H7 (cell line): Measurements from ENCODE around the gene FLACC1. TPM values are rescaled to one million over a fixed set of nuclear protein-coding genes. Genes with fewer than 3 reads are reported as not detected.
"Not testable (repeated sequence)": the region's sequence is repeated elsewhere in the genome, so short reads cannot be mapped to it uniquely, and the experiment has no call there.

Experiments used
- DNase-seq: peaks from one replicate; pipeline ENCODE4 v3.0.0; 2012
- H3K27me3 ChIP-seq: 2 replicates; pipeline ENCODE4 v1.6.0; 2011; ENCODE audit warnings: mild to moderate bottlenecking, low read length; ENCODE audit not compliant: control insufficient read depth, insufficient read depth
- H3K36me3 ChIP-seq: replicated peaks from 2 replicates; pipeline ENCODE4 v1.5.1; 2011; ENCODE audit warnings: low read length; ENCODE audit not compliant: control insufficient read depth, insufficient read depth
- H3K4me3 ChIP-seq: 2 replicates; pipeline ENCODE4 v1.5.1; 2011; ENCODE audit warnings: low read depth, mild to moderate bottlenecking, control low read depth, low read length, moderate library complexity; ENCODE audit not compliant: insufficient read depth
- total RNA-seq: library from RNA; depleted of rRNA; stranded (reverse); fragments of >200 nt; shearing (Covaris generic); gene quantifications from 2 replicates; pipeline ENCODE4 v1.2.3, GENCODE V29; 2014; rRNA removed

FLACC1 gene
- total RNA-seq = not detected in 2 replicates

- no peaks in the 10 kb centered on the region for H3K27me3 ChIP-seq
Measured at GRCh38 chr2:201357221-201357620, at the start of gene FLACC1. FLACC1 (minus strand) TSS chr2:201357345; CDS start chr2:201351404, 5,941 bp downstream.

GRCh38 chr2:201406077-201406662 lies 49.0 kb upstream of the FLACC1 start:
- H3K36me3 ChIP-seq = no peaks in the 10 kb centered on the region
- no peak for DNase-seq
- no peaks in the 10 kb centered on the region for H3K27me3 ChIP-seq
- H3K4me3 ChIP-seq = no peak overlapping the region

More at GRCh38 chr2:201357221-201357620, at the start of gene FLACC1:
- peak; percentile 78 for DNase-seq
- Histone ChIP-seq H3K36me3 (no peaks in the 10 kb centered on the region), H3K4me3 (no peak within 1 kb of the TSS)

- no peak for DNase-seq
- Histone ChIP-seq H3K4me3 (no peak overlapping the region), H3K36me3 (no peaks in the 10 kb centered on the region), H3K27me3 (no peaks in the 10 kb centered on the region)
Measured at GRCh38 chr2:201404699-201405280, 47.6 kb upstream of the FLACC1 start.

- no peaks in the 10 kb centered on the region for H3K27me3 ChIP-seq
- H3K4me3 ChIP-seq = no peak overlapping the region
- no peak for DNase-seq
- H3K36me3 ChIP-seq = no peaks in the 10 kb centered on the region
Measured at GRCh38 chr2:201403880-201404279, 46.7 kb upstream of the FLACC1 start.

- no peaks in the 10 kb centered on the region for H3K27me3 ChIP-seq
- H3K4me3 ChIP-seq = no peak overlapping the region
- no peaks in the 10 kb centered on the region for H3K36me3 ChIP-seq
- no peak for DNase-seq
Measured at GRCh38 chr2:201402651-201403562, 45.8 kb upstream of the FLACC1 start.

GRCh38 chr2:201401815-201402214 lies 44.7 kb upstream of the FLACC1 start:
- no peak overlapping the region for H3K4me3 ChIP-seq
- no peaks in the 10 kb centered on the region for H3K27me3 ChIP-seq
- no peak for DNase-seq
- H3K36me3 ChIP-seq = no peaks in the 10 kb centered on the region

- no peak overlapping the region for H3K4me3 ChIP-seq
- peaks cover 2% of the 10 kb centered on the region; the same call in 1 of the 2 replicates for H3K36me3 ChIP-seq
- no peaks in the 10 kb centered on the region for H3K27me3 ChIP-seq
- no peak for DNase-seq
Measured at GRCh38 chr2:201396595-201396994, 39.5 kb upstream of the FLACC1 start.

- Histone ChIP-seq H3K27me3 (no peaks in the 10 kb centered on the region), H3K36me3 (peaks cover 6% of the 10 kb centered on the region)
Measured at GRCh38 chr2:201383136-201383535, 26.0 kb upstream of the FLACC1 start.

GRCh38 chr2:201378496-201379397 lies 21.6 kb upstream of the FLACC1 start:
- Histone ChIP-seq H3K36me3 (peaks cover 5% of the 10 kb centered on the region), H3K4me3 (no peak overlapping the region), H3K27me3 (no peaks in the 10 kb centered on the region)
- DNase-seq = no peak

More at GRCh38 chr2:201383136-201383535, 26.0 kb upstream of the FLACC1 start:
- DNase-seq = no peak
- H3K4me3 ChIP-seq = no peak overlapping the region

- no peak for DNase-seq
- Histone ChIP-seq H3K36me3 (peaks cover 5% of the 10 kb centered on the region), H3K4me3 (no peak overlapping the region), H3K27me3 (no peaks in the 10 kb centered on the region)
Measured at GRCh38 chr2:201377218-201377617, 20.1 kb upstream of the FLACC1 start.

- no peak for DNase-seq
- H3K27me3 ChIP-seq = no peaks in the 10 kb centered on the region
- H3K4me3 ChIP-seq = no peak overlapping the region
- no peaks in the 10 kb centered on the region for H3K36me3 ChIP-seq
Measured at GRCh38 chr2:201369775-201370174, 12.6 kb upstream of the FLACC1 start.

GRCh38 chr2:201369318-201369717 lies 12.2 kb upstream of the FLACC1 start:
- not testable (repeated sequence) for DNase-seq, H3K27me3 ChIP-seq, H3K36me3 ChIP-seq, H3K4me3 ChIP-seq

- H3K36me3 ChIP-seq = no peaks in the 10 kb centered on the region
- DNase-seq = no peak
- H3K4me3 ChIP-seq = no peak overlapping the region
- no peaks in the 10 kb centered on the region for H3K27me3 ChIP-seq
Measured at GRCh38 chr2:201366146-201366545, 9.0 kb upstream of the FLACC1 start.
